SJSA1 (cell line): ENCODE data around the gene FEZ2. TPM values are rescaled to one million over a fixed set of nuclear protein-coding genes. Genes with fewer than 3 reads are reported as not detected.
"Not testable (repeated sequence)": the region's sequence is repeated elsewhere in the genome, so short reads cannot be mapped to it uniquely, and the experiment has no call there.

Source experiments
- DNase-seq, 2 experiments: peaks; one replicate each; pipeline ENCODE4 v3.0.0-alpha.2; 2015 to 2020; ENCODE audit warnings: low spot score in 2 of 2, low read depth in 1 of 2
- H3K27ac ChIP-seq: fragments of 250-450 bp; sonication (Bioruptor Pico); 2 replicates; pipeline ENCODE4 v1.5.1; 2020; ENCODE audit warnings: mild to moderate bottlenecking, moderate library complexity
- H3K27me3 ChIP-seq: fragments of 250-450 bp; sonication (Bioruptor Pico); replicated peaks from 2 replicates; pipeline ENCODE4 v1.5.1; 2020; ENCODE audit warnings: mild to moderate bottlenecking, moderate library complexity
- H3K36me3 ChIP-seq: fragments of 250-450 bp; sonication (Bioruptor Pico); 2 replicates; pipeline ENCODE4 v1.5.1; 2020; ENCODE audit warnings: mild to moderate bottlenecking
- H3K4me1 ChIP-seq: fragments of 250-450 bp; sonication (Bioruptor Pico); replicated peaks from 2 replicates; pipeline ENCODE4 v1.6.1; 2021; ENCODE audit warnings: mild to moderate bottlenecking
- H3K4me3 ChIP-seq: fragments of 250-450 bp; sonication (Bioruptor Pico); 2 replicates; pipeline ENCODE4 v1.5.1; 2020; ENCODE audit warnings: mild to moderate bottlenecking
- H3K9me3 ChIP-seq: fragments of 250-450 bp; sonication (Bioruptor Pico); replicated peaks from 2 replicates; pipeline ENCODE4 v1.5.1; 2020; ENCODE audit warnings: mild to moderate bottlenecking
- total RNA-seq: library from RNA; depleted of rRNA; stranded (reverse); fragments of >200 nt; shearing (Covaris generic); gene quantifications from 2 replicates; pipeline ENCODE4 v1.2.3, GENCODE V29; 2014

FEZ2 gene
- total RNA-seq, 1 experiment from 2014 or later = 107 TPM

DNA sequence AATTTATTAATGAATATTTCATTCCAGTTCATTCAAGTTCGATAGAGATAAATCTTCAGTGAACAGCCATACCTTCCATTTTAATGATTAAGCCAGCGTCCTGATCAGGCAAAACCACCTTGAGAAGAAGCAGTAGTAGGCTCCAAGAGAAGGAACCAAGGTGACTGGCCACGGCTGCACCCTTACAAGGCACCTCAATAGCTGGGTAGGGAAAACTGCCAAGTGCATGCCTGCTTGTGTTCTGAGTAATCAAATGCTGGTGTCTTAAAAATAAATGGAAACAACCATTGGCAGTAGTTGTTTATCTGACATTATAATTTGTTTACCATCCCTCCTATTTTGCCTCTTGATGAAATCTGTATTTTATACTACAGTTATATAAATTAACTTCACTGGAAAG lies 10.0 kb upstream of the FEZ2 start:
- Histone ChIP-seq H3K27me3 (no peaks in the 10 kb centered on the region), H3K4me1 (no peaks in the 10 kb centered on the region), H3K27ac (no peak overlapping the region), H3K4me3 (no peak overlapping the region), H3K36me3 (no peaks in the 10 kb centered on the region), H3K9me3 (no peaks in the 10 kb centered on the region)
- no peak for DNase-seq

- H3K27ac ChIP-seq = no peak overlapping the region
- no peaks in the 10 kb centered on the region for H3K9me3 ChIP-seq
- H3K4me3 ChIP-seq = no peak overlapping the region
- DNase-seq = no peak
- no peaks in the 10 kb centered on the region for H3K36me3 ChIP-seq
- H3K4me1 ChIP-seq = no peaks in the 10 kb centered on the region
- H3K27me3 ChIP-seq = no peaks in the 10 kb centered on the region
Observed at GRCh38 chr2:36606925-36607324, 9.0 kb upstream of the FEZ2 start.

GRCh38 chr2:36605273-36605672 lies 7.3 kb upstream of the FEZ2 start:
- no peak overlapping the region for H3K27ac ChIP-seq
- no peak for DNase-seq
- H3K36me3 ChIP-seq = no peaks in the 10 kb centered on the region
- no peak overlapping the region for H3K4me3 ChIP-seq
- H3K27me3 ChIP-seq = no peaks in the 10 kb centered on the region
- H3K4me1 ChIP-seq = no peaks in the 10 kb centered on the region
- H3K9me3 ChIP-seq = no peaks in the 10 kb centered on the region

- DNase-seq, H3K9me3 ChIP-seq, H3K4me3 ChIP-seq, H3K36me3 ChIP-seq, H3K27me3 ChIP-seq, H3K4me1 ChIP-seq, H3K27ac ChIP-seq: not testable (repeated sequence)
Observed at GRCh38 chr2:36603629-36604028, 5.7 kb upstream of the FEZ2 start.

DNA sequence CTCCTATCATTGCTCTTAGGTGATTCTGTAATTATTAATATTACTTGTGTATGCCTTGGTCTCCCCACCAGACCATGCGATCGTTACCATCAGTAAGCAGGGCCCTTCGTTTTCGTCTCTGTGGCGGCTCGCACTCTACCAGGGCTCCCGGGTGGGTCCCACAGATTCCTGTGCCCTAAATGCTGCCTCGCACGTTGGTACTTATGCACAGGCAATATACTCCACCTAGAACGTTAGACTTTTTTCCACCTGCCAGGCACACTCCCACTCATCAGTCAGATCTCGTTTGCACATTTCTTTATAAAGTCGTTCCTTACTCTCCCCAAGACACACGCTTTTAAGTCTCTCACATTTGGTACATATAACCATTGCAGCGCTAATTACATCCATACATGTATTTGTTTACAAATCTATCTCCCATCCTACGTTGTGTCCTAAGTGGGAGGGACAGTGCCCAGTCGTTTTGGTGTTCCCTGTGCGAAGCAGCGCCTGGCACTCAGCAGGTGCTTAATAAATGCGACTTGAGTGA lies 901 bp downstream of the FEZ2 start:
- no peaks in the 10 kb centered on the region; the same call in 1 of the 2 replicates for H3K9me3 ChIP-seq
- peak overlapping the region; percentile 95 for H3K4me3 ChIP-seq
- H3K27ac ChIP-seq = no peak overlapping the region
- no peaks in the 10 kb centered on the region for H3K27me3 ChIP-seq
- H3K4me1 ChIP-seq = peaks cover 16% of the 10 kb centered on the region
- H3K36me3 ChIP-seq = peaks cover 35% of the 10 kb centered on the region
- DNase-seq = no peak

- DNase-seq = no peak
- H3K4me1 ChIP-seq = peaks cover 16% of the 10 kb centered on the region
- no peaks in the 10 kb centered on the region for H3K27me3 ChIP-seq
- no peak overlapping the region for H3K4me3 ChIP-seq
- no peaks in the 10 kb centered on the region; the same call in 1 of the 2 replicates for H3K9me3 ChIP-seq
- H3K36me3 ChIP-seq = peaks cover 35% of the 10 kb centered on the region
- H3K27ac ChIP-seq = no peak overlapping the region
Observed at GRCh38 chr2:36596397-36596796, 1.6 kb downstream of the FEZ2 start.

DNA sequence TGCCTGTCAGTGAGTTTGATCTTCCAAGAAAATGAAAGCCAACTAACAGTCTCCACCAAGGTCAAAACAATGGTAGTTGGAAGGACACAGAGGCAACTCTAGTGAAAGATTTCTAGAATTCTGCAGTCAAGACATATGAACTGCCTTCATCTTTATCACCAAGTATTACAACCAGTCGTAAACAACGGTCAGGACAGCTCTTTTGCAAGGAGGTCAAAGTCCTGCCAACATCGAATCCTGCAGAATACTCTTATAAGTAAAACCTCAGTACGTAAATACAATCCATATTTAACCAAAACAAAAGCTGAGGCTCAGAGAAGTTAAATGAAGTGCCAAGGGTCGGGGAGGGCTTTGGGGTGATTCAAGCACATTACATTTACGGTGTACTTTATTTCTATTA lies 3.1 kb downstream of the FEZ2 start:
- peaks cover 49% of the 10 kb centered on the region for H3K36me3 ChIP-seq
- no peaks in the 10 kb centered on the region for H3K27me3 ChIP-seq
- H3K4me1 ChIP-seq = peaks cover 16% of the 10 kb centered on the region
- H3K4me3 ChIP-seq = no peak overlapping the region
- DNase-seq = no peak
- no peak overlapping the region for H3K27ac ChIP-seq
- no peaks in the 10 kb centered on the region; the same call in 1 of the 2 replicates for H3K9me3 ChIP-seq

GRCh38 chr2:36589230-36589630 lies 8.7 kb downstream of the FEZ2 start:
- DNase-seq = no peak
- no peaks in the 10 kb centered on the region for H3K9me3 ChIP-seq
- peaks cover 6% of the 10 kb centered on the region; the same call in 1 of the 2 replicates for H3K4me1 ChIP-seq
- no peak overlapping the region for H3K27ac ChIP-seq
- H3K36me3 ChIP-seq = peaks cover 69% of the 10 kb centered on the region
- H3K27me3 ChIP-seq = no peaks in the 10 kb centered on the region
- no peak overlapping the region for H3K4me3 ChIP-seq

- H3K36me3 ChIP-seq = peaks cover 84% of the 10 kb centered on the region
- peaks cover 6% of the 10 kb centered on the region; the same call in 1 of the 2 replicates for H3K4me1 ChIP-seq
- H3K27me3 ChIP-seq = no peaks in the 10 kb centered on the region
- H3K27ac ChIP-seq = no peak overlapping the region
- no peaks in the 10 kb centered on the region for H3K9me3 ChIP-seq
- DNase-seq = no peak
- H3K4me3 ChIP-seq = no peak overlapping the region
Observed at GRCh38 chr2:36587556-36587955, 10.4 kb downstream of the FEZ2 start.

DNA sequence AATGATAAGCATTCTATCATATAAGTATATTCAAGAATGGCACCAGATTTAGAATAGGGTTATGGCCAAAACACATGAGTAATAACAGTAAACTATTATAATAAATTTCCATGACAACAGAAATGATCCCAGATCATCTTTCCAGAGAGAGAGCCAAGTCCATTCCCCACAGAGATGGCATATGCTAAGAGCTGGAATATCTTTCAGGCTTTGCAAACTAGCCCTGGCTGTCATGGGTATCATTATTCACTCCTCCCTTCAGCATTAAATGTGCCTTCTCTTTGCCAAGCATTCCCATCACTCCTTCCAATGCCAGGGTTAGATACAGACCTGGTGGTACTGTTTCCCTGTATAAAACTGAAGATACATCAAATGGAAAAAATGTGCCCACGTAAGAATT lies 10.9 kb downstream of the FEZ2 start:
- no peaks in the 10 kb centered on the region for H3K27me3 ChIP-seq
- H3K9me3 ChIP-seq = no peaks in the 10 kb centered on the region
- H3K27ac ChIP-seq = no peak overlapping the region
- H3K4me1 ChIP-seq = peaks cover 6% of the 10 kb centered on the region; the same call in 1 of the 2 replicates
- DNase-seq = no peak
- H3K4me3 ChIP-seq = no peak overlapping the region
- peaks cover 88% of the 10 kb centered on the region for H3K36me3 ChIP-seq

GRCh38 chr2:36586672-36587071 lies 11.3 kb downstream of the FEZ2 start:
- no peak for DNase-seq
- H3K4me1 ChIP-seq = peaks cover 6% of the 10 kb centered on the region; the same call in 1 of the 2 replicates
- peaks cover 93% of the 10 kb centered on the region for H3K36me3 ChIP-seq
- H3K27ac ChIP-seq = no peak overlapping the region
- H3K9me3 ChIP-seq = no peaks in the 10 kb centered on the region
- no peak overlapping the region for H3K4me3 ChIP-seq
- H3K27me3 ChIP-seq = no peaks in the 10 kb centered on the region

DNA sequence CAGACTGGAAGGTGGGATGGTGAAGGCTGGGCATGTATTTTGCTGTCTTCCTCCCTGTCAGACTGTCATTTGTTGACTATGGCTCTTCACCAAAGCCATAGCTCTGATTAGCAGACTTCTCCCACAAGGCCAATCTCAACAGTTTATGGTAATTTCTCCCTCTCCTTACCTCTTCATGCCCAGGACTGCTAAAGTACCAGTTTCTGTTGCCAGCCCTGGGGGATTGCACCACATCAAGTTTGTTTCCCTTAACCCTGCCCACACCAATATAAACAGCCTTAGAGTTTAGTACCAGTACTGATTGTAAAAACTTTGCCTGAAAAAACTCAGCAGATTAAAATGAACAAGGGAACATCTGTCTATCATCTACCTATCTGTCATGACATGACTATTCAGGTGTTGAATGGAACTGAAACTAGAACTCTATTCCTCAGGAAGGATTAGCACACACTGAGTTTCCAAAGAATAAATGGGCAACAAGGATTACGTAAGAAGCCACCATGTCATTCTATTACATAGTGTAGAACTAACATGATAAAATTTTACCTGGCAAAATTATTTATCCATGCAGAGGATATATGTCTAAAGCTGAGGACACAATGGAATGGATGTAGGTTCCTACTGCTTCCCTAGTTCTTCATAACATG lies 13.7 kb downstream of the FEZ2 start:
- Histone ChIP-seq H3K4me1 (peaks cover 6% of the 10 kb centered on the region; the same call in 1 of the 2 replicates), H3K36me3 (peaks cover 97% of the 10 kb centered on the region), H3K27ac (no peak overlapping the region), H3K27me3 (no peaks in the 10 kb centered on the region), H3K4me3 (no peak overlapping the region), H3K9me3 (no peaks in the 10 kb centered on the region)
- DNase-seq = no peak

DNA sequence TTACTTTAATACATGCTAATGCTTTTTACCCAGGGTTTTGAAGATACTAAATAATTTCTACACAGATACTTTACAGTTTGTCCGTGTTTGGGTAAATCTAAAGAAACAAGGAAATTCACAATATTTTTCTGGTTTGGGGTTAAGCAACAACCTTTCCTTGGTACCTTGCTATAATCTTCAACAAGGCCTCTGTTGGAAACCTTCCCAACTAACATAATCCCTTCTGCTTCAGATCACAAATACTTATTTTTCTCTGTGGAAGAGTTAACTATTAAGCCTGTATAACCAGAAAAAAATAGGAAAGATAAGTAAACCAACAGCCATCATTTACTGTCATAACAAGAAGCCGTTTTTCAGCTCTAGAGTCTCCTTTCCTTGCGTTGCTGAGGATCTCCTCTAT lies 15.0 kb downstream of the FEZ2 start:
- no peak for DNase-seq
- H3K9me3 ChIP-seq = no peaks in the 10 kb centered on the region
- H3K27ac ChIP-seq = no peak overlapping the region
- H3K36me3 ChIP-seq = peaks cover 100% of the 10 kb centered on the region
- no peak overlapping the region for H3K4me3 ChIP-seq
- peaks cover 6% of the 10 kb centered on the region; the same call in 1 of the 2 replicates for H3K4me1 ChIP-seq
- no peaks in the 10 kb centered on the region for H3K27me3 ChIP-seq

DNA sequence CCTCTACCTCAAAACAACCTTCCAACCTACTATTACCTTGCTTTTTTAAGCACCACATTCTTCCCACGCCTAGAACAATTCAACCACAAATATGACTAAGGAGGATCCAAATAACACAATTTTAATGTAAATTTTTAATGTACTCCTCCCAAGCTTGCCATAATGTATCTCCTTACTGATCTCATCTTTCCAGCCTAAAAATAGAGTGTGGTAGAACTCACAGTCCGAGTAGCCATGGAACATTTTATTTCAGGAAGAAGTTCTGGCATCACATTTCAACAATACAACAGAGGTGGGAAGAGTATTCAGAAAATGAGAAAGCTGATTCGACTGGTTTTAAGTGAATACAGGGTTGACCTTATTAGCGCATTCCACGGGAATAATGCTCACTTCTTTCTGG lies 15.4 kb downstream of the FEZ2 start:
- Histone ChIP-seq H3K27me3 (no peaks in the 10 kb centered on the region), H3K9me3 (no peaks in the 10 kb centered on the region), H3K4me1 (peaks cover 4% of the 10 kb centered on the region; the same call in 1 of the 2 replicates), H3K4me3 (no peak overlapping the region), H3K27ac (no peak overlapping the region), H3K36me3 (peaks cover 100% of the 10 kb centered on the region)
- no peak for DNase-seq

GRCh38 chr2:36579297-36579664 lies 18.7 kb downstream of the FEZ2 start:
- Histone ChIP-seq H3K4me3 (no peak overlapping the region), H3K4me1 (no peaks in the 10 kb centered on the region), H3K9me3 (no peaks in the 10 kb centered on the region), H3K27me3 (no peaks in the 10 kb centered on the region), H3K27ac (no peak overlapping the region), H3K36me3 (peaks cover 99% of the 10 kb centered on the region)
- DNase-seq = no peak
